ENCODE results near the gene FARP1.

The FARP1 gene, protein sequence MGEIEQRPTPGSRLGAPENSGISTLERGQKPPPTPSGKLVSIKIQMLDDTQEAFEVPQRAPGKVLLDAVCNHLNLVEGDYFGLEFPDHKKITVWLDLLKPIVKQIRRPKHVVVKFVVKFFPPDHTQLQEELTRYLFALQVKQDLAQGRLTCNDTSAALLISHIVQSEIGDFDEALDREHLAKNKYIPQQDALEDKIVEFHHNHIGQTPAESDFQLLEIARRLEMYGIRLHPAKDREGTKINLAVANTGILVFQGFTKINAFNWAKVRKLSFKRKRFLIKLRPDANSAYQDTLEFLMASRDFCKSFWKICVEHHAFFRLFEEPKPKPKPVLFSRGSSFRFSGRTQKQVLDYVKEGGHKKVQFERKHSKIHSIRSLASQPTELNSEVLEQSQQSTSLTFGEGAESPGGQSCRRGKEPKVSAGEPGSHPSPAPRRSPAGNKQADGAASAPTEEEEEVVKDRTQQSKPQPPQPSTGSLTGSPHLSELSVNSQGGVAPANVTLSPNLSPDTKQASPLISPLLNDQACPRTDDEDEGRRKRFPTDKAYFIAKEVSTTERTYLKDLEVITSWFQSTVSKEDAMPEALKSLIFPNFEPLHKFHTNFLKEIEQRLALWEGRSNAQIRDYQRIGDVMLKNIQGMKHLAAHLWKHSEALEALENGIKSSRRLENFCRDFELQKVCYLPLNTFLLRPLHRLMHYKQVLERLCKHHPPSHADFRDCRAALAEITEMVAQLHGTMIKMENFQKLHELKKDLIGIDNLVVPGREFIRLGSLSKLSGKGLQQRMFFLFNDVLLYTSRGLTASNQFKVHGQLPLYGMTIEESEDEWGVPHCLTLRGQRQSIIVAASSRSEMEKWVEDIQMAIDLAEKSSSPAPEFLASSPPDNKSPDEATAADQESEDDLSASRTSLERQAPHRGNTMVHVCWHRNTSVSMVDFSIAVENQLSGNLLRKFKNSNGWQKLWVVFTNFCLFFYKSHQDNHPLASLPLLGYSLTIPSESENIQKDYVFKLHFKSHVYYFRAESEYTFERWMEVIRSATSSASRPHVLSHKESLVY

DNA sequence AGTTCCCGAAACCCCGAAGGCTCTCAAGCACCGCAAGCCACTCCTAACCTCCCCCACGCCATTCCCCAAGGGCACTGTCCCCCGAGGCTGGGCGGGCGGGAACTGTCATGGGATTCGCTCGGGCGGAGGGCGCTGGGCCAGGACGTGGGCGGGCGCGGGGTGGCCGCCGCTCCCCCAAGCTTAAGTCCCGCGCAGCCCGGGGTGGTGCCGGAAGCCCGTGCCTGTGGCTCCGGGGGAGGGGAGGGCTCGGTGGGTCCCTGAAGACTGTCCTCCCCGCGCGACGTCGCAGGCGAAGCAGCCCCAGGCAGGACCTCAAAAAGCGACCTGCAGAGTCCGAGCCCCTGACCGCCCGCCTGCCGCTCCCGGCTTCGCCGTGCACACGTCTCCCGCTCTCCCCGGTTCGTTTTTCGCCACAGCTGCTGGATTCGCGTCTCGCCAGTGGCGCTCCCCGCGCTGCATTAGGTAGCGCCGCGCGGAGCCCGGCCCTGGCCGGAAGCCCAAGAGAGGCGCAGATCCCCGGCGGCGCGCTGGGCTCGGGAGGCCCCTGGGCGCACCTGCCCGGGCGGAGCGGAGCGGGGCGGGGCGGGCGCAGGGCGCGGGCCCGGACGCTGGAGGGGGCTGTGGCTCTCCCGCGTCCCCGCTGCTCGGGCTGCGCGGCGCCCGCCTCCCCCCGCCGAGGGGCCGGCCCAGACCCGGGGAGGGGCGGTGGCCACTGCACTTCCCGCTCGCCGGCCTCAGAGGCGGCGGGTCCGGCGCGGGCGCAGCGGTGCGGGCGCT is at the start of gene FARP1:
Gene FARP1 (plus strand): TSS at position 715 of the 777 bp plus-strand sequence. CDS start 70,149 bp downstream, outside the sequence.
- peak within 1 kb of the TSS; percentile 64 for H3K4me3 ChIP-seq (ENCODE audit: low read depth, low read length)
- TF ChIP-seq, protein P1, sequence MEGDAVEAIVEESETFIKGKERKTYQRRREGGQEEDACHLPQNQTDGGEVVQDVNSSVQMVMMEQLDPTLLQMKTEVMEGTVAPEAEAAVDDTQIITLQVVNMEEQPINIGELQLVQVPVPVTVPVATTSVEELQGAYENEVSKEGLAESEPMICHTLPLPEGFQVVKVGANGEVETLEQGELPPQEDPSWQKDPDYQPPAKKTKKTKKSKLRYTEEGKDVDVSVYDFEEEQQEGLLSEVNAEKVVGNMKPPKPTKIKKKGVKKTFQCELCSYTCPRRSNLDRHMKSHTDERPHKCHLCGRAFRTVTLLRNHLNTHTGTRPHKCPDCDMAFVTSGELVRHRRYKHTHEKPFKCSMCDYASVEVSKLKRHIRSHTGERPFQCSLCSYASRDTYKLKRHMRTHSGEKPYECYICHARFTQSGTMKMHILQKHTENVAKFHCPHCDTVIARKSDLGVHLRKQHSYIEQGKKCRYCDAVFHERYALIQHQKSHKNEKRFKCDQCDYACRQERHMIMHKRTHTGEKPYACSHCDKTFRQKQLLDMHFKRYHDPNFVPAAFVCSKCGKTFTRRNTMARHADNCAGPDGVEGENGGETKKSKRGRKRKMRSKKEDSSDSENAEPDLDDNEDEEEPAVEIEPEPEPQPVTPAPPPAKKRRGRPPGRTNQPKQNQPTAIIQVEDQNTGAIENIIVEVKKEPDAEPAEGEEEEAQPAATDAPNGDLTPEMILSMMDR (IDR thresholded peaks at IDR 0.05; ENCODE audit: borderline replicate concordance, insufficient read depth, low read depth, low read length), result 0 out of 2 replicates have a peak, but pooled peaks have one; percentile 22

DNA sequence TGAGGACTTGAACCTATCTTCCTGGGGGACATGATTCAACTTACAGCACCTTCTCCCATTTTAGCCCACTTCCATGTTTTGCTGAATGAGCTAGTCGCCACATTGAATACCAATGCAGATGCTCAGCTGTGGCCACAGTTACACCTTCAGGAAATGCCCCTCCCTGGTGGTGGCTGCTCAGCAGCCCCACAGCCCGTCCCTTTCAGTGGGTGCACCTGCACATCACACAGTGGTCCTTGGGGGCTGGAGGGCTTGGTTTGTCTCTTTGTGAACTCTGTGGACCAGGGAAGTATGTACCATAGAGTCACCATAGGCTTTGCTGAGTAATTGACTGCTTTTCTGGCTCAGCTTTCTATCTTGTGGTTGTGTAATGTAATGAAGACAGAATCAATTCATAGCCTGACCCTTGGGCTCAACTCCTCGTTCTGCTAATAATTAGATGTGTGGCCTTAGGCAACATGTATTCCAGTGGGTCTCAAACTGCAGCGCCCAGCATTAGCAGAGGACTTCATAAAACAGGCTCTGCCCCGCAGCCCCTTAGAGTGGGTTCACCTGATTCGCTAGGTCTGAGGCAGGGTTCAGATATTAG is 48.1 kb upstream of the FARP1 start:
- H3K4me3 ChIP-seq (ENCODE audit: low read depth, low read length), result no peak overlapping the region
- TF ChIP-seq, protein P1 (IDR thresholded peaks at IDR 0.05; ENCODE audit: borderline replicate concordance, insufficient read depth, low read depth, low read length), result no peak

DNA sequence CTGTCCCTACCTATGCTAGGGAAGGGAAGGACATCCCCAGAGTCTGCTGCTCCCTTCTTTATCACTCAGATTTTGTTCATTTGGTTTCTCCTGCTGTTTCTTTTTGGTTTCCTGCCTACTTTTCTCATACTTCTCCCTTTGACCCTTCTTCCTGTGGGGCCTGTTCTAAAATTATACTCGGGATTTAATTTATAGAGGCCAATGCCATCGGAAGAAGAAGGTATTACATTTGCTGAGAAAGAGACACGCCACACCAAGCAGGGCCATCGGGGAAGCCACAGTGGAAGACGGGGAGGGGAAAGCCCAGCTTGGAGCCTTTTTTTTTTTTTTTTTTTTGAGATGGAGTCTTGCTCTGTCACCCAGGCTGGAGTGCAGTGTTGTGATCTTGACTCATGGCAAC is 46.8 kb upstream of the FARP1 start:
- H3K4me3 ChIP-seq (ENCODE audit: low read depth, low read length), result no peak overlapping the region
- TF ChIP-seq, protein P1 (IDR thresholded peaks at IDR 0.05; ENCODE audit: borderline replicate concordance, insufficient read depth, low read depth, low read length), result no peak

DNA sequence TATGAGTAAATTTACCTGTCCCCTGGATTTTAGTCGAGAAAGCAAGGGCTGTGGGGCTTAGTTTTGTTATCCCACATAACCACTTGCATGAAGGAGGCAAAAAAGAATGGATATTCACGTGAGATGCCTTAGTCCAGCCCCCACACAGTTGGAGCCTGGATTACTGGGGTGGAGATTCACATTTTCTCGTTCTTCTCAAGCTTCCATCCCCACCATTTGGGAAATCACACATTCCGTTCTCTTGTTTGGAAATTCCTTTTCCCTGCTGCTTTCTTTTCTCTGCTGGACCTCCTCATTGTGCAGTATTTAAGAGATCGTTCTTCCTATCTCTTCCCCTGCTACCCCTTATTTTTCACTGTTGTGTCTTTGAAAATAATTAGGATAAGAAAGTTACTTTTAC is 45.1 kb upstream of the FARP1 start:
- TF ChIP-seq, protein P1 (IDR thresholded peaks at IDR 0.05; ENCODE audit: borderline replicate concordance, insufficient read depth, low read depth, low read length), result no peak
- H3K4me3 ChIP-seq (ENCODE audit: low read depth, low read length), result no peak overlapping the region

DNA sequence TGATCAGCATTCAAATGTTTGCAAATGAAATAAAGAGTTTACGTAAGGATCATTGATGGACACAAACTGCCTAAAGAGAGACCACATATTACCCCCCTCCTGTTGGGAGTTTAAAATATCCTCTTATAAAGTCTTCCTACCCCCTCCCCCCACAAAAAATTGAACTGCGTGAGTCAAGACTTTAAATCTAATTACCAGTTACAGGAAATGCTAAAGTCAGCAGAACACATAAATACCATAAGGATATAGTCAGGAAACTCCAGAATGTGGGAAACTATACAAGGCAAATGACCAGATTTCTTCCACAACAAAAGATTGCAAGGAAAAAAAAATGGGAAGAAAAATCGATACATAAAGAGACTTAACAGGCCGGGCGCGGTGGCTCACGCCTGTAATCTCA is 44.4 kb upstream of the FARP1 start:
- no peak overlapping the region for H3K4me3 ChIP-seq (ENCODE audit: low read depth, low read length)
- TF ChIP-seq, protein P1 (IDR thresholded peaks at IDR 0.05; ENCODE audit: borderline replicate concordance, insufficient read depth, low read depth, low read length), result no peak

DNA sequence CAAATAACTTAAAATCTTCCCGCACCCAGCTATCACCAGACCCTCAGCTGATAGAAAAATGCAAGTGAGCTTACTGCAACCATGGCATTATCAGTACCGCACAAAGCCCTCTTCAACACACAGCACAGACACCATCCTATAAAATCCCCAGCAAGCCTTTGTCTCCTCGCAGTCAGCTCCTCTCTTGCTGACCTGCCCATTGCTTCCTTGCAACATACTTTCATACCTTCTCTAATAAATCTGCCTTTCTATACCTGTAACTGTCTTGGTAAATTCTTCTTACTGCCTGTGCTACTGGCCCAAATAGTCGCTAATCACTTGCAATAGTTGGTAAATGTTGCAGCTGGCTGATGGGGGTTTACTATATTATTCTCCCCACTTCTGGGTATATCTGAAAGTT is 43.3 kb upstream of the FARP1 start:
- TF ChIP-seq, protein P1 (IDR thresholded peaks at IDR 0.05; ENCODE audit: borderline replicate concordance, insufficient read depth, low read depth, low read length), result no peak
- no peak overlapping the region for H3K4me3 ChIP-seq (ENCODE audit: low read depth, low read length)

Data from GM12875 (cell line).